Neural progenitor cell (in vitro differentiated cells): ENCODE data around the gene CDK7.

Experiments
- EZH2 ChIP-seq: fragments of 200-600 bp; sonication (generic); IDR thresholded peaks from 2 replicates; pipeline ENCODE4 v1.6.1; 2017; ENCODE audit warnings: antibody characterized with exemption, mild to moderate bottlenecking, moderate library complexity
- EZH2phosphoT487 ChIP-seq: fragments of 200-600 bp; sonication (generic); IDR thresholded peaks from 2 replicates; pipeline ENCODE4 v1.6.1; 2017; ENCODE audit warnings: antibody characterized with exemption
- TF ChIP-seq, protein P1 (sequence below): fragments of 200-600 bp; sonication (generic); IDR thresholded peaks from 2 replicates; pipeline ENCODE4 v1.5.1; 2017; ENCODE audit warnings: antibody characterized with exemption, mild to moderate bottlenecking

DNA sequence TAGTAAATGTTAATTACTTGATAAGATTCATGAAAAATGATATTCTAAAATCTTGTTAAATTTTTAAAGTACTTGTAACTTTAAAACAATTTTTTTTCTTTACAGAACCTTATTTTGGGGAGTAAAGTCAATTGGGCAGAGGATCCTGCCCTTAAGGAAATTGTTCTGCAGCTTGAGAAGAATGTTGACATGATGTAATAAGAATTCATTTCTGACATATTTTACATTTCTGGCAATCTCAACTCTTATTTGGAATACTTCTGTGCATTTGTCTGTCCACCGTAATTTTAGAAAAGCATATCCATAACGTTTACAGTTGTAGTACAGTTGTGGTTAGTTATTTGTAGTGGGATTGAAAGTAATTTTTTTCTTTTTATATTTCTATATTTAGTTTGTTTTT is 25.1 kb upstream of the CDK7 start:
- TF ChIP-seq, protein P1, sequence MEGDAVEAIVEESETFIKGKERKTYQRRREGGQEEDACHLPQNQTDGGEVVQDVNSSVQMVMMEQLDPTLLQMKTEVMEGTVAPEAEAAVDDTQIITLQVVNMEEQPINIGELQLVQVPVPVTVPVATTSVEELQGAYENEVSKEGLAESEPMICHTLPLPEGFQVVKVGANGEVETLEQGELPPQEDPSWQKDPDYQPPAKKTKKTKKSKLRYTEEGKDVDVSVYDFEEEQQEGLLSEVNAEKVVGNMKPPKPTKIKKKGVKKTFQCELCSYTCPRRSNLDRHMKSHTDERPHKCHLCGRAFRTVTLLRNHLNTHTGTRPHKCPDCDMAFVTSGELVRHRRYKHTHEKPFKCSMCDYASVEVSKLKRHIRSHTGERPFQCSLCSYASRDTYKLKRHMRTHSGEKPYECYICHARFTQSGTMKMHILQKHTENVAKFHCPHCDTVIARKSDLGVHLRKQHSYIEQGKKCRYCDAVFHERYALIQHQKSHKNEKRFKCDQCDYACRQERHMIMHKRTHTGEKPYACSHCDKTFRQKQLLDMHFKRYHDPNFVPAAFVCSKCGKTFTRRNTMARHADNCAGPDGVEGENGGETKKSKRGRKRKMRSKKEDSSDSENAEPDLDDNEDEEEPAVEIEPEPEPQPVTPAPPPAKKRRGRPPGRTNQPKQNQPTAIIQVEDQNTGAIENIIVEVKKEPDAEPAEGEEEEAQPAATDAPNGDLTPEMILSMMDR, result no peak
- no peak for TF ChIP-seq EZH2
- no peak for TF ChIP-seq EZH2phosphoT487
